ENCODE measurements around the gene PLB1. TPM values are rescaled to one million over a fixed set of nuclear protein-coding genes. Genes with fewer than 3 reads are reported as not detected.

PLB1 gene
- total and polyA plus RNA-seq, 12 donors: 1.0 to 51.1 (median 8.3) TPM

GRCh38 chr2:28595323-28595722 is 99.5 kb downstream of the PLB1 start:
- Histone ChIP-seq H3K9me3 (replicated peaks in 1 of 3) (no peaks in the 10 kb centered on the region), H3K36me3 (replicated peaks in 1 of 2) (no peaks in the 10 kb centered on the region), H3K4me1 (replicated peaks in 1 of 2) (peaks cover 7 to 17% of the 10 kb centered on the region in 2 donors), H3K27me3 (no peaks in the 10 kb centered on the region), H3K27ac (peak overlapping the region in 4 of 5 donors; percentile 54 to 88 (median 78)), H3K4me3 (no peak overlapping the region)
- TF ChIP-seq POLR2A (IDR thresholded peaks at IDR 0.05) (no peak), CTCF (IDR thresholded peaks at IDR 0.05) (no peak)
- DNase-seq: no peak
- WGBS, 4 donors: 89 to 93% (median 92%) methylated on average over 4 of the region's 4 CpGs
- intact Hi-C loops (cut with DNase I): loop anchor here in 1 of 2 donors (5.0 kb wide), 1 partner anchor 157 kb away; the partner anchor contains the start of gene PPP1CB

DNA sequence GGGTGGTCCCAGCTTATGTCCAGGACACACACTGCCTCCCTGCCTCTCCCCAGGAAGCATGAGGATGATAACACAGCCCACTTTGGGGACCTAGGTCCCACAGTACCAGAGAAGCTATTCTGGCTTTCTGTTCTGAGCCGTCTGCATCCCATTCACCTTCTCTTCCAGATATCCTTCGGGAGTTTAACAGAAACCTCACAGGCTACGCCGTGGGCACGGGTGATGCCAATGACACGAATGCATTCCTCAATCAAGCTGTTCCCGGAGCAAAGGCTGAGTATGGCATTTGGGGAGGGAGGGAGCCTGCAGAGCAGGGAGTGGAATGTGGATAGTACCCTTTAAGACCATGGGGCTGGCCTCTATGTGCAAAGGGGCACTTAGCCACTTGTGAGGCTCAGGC is 102.6 kb downstream of the PLB1 start:
- no peaks in the 10 kb centered on the region for H3K9me3 ChIP-seq (replicated peaks in 1 of 3)
- DNase-seq: no peak
- intact Hi-C loops (cut with DNase I): loop anchor here in 1 of 2 donors (5.0 kb wide), 1 partner anchor 154 kb away; the partner anchor contains the start of gene PPP1CB
- TF ChIP-seq POLR2A (IDR thresholded peaks at IDR 0.05) (no peak), CTCF (IDR thresholded peaks at IDR 0.05) (no peak)
- 88 to 96% (median 92%) methylated on average over 5 to 7 of the region's 7 CpGs for whole genome bisulfite sequencing, 4 donors
- no peaks in the 10 kb centered on the region for H3K36me3 ChIP-seq (replicated peaks in 1 of 2)
- no peak overlapping the region for H3K27ac ChIP-seq
- peaks cover 7 to 23% of the 10 kb centered on the region in 2 donors for H3K4me1 ChIP-seq (replicated peaks in 1 of 2)
- H3K4me3 ChIP-seq: no peak overlapping the region
- H3K27me3 ChIP-seq: no peaks in the 10 kb centered on the region

- no peaks in the 10 kb centered on the region for H3K36me3 ChIP-seq (replicated peaks in 1 of 2)
- TF ChIP-seq POLR2A (IDR thresholded peaks at IDR 0.05) (no peak), CTCF (IDR thresholded peaks at IDR 0.05) (no peak)
- no peak overlapping the region for H3K4me3 ChIP-seq
- 88 to 97% (median 90%) methylated on average over 5 of the region's 5 CpGs for WGBS, 4 donors
- H3K27ac ChIP-seq: peak overlapping the region in 2 of 5 donors; percentile 45 to 59
- H3K9me3 ChIP-seq (replicated peaks in 1 of 3): no peaks in the 10 kb centered on the region
- no peak for DNase-seq
- peaks cover 0 to 12% of the 10 kb centered on the region in 2 donors for H3K4me1 ChIP-seq (replicated peaks in 1 of 2)
- no peaks in the 10 kb centered on the region for H3K27me3 ChIP-seq
- intact Hi-C loops (cut with DNase I): loop anchor here in 1 of 2 donors (10.0 kb wide), 1 partner anchor 145 kb away; no protein-coding TSS in a partner anchor
These were observed 104.3 kb downstream of the PLB1 start for GRCh38 chr2:28600181-28600580.

DNA sequence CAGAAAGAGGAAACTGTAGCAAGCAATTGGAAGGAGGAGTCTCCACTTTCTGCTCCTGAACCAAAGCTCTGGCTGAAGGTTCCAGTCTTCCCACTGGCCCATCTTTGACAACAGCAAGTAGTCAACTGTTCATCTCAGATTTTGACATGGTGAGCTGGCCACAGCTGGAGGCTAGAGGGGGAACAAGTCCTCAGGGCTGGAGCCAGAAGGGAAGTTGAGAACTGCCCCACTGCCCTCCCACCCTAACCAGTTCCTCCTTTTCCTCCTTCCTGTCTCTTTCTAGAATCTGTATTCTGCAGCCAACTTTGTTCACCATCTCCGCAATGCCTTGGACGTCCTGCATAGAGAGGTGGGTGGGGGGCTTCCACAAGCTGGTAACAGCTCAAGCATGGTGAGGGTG is 105.8 kb downstream of the PLB1 start:
- H3K4me3 ChIP-seq: peak overlapping the region in 1 of 4 donors; percentile 7
- no peaks in the 10 kb centered on the region for H3K36me3 ChIP-seq (replicated peaks in 1 of 2)
- H3K9me3 ChIP-seq (replicated peaks in 1 of 3): no peaks in the 10 kb centered on the region
- peak in 2 of 7 donors; percentile 38 to 54 for DNase-seq
- H3K4me1 ChIP-seq (replicated peaks in 1 of 2): peaks cover 0 to 9% of the 10 kb centered on the region in 2 donors
- intact Hi-C loops (cut with DNase I): loop anchor here in 1 of 2 donors (10.0 kb wide), 1 partner anchor 143 kb away; no protein-coding TSS in a partner anchor
- TF ChIP-seq POLR2A (IDR thresholded peaks at IDR 0.05) (no peak), CTCF (IDR thresholded peaks at IDR 0.05) (no peak)
- H3K27ac ChIP-seq: peak overlapping the region in 3 of 5 donors; percentile 13 to 62 (median 54)
- no peaks in the 10 kb centered on the region for H3K27me3 ChIP-seq
- 76 to 93% (median 84%) methylated on average over 2 of the region's 2 CpGs for WGBS, 4 donors

Data from adrenal gland (tissue), 12 donors.